PC-3 (cell line): Measurements from ENCODE around the gene VPS13C.

Source experiments
- EZH2 ChIP-seq: fragments of 300-600 bp; sonication (generic); IDR thresholded peaks from one replicate; pipeline ENCODE4 v1.6.1; 2017; ENCODE audit warnings: antibody characterized with exemption, mild to moderate bottlenecking, low read length; ENCODE audit not compliant: unreplicated experiment
- TF ChIP-seq, protein P1 (sequence below): fragments of 300-600 bp; sonication (generic); conservative IDR thresholded peaks from 2 replicates; pipeline ENCODE4 v1.5.1; 2017; ENCODE audit warnings: antibody characterized with exemption, low read depth, mild to moderate bottlenecking, low read length

DNA sequence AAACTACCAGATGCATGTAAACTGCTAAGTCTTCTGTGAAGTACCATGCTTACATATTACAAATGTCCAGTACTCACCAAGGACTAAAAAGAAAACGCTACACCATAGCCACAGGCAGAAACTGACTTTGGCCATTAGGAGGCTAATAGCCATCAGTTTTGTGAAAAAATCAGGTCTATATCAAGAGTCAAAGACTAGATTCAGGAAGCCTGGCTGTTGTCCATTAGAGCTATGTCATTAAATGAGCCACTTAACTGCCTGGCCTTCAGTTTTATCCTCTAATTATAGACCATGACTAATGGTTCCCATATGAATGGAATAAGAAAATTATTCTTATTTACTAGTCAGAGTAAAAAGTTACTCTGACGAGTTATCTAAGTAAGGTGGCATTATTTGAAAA lies 144.1 kb downstream of the VPS13C start:
- TF ChIP-seq, protein P1, sequence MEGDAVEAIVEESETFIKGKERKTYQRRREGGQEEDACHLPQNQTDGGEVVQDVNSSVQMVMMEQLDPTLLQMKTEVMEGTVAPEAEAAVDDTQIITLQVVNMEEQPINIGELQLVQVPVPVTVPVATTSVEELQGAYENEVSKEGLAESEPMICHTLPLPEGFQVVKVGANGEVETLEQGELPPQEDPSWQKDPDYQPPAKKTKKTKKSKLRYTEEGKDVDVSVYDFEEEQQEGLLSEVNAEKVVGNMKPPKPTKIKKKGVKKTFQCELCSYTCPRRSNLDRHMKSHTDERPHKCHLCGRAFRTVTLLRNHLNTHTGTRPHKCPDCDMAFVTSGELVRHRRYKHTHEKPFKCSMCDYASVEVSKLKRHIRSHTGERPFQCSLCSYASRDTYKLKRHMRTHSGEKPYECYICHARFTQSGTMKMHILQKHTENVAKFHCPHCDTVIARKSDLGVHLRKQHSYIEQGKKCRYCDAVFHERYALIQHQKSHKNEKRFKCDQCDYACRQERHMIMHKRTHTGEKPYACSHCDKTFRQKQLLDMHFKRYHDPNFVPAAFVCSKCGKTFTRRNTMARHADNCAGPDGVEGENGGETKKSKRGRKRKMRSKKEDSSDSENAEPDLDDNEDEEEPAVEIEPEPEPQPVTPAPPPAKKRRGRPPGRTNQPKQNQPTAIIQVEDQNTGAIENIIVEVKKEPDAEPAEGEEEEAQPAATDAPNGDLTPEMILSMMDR = no peak
- no peak for TF ChIP-seq EZH2
